ENCODE measurements around the gene SNX30.

- TF ChIP-seq EZH2 (IDR thresholded peaks at IDR 0.05) (no peak), POLR2A (IDR thresholded peaks at IDR 0.05; ENCODE audit: borderline replicate concordance, extremely low read depth, insufficient read depth, insufficient read length) (no peak), CTCF (IDR thresholded peaks at IDR 0.05 in 2 of 3, conservative IDR thresholded peaks at IDR 0.05 in 1 of 3; ENCODE audit: borderline replicate concordance in 1 of 3, insufficient read depth in 1 of 3, low read depth in 2 of 3, low read length in 2 of 3) (no peak), RAD21 (IDR thresholded peaks at IDR 0.05; ENCODE audit: low read depth) (no peak), TCF7L2 (IDR thresholded peaks at IDR 0.05; ENCODE audit: borderline replicate concordance, extremely low read depth, insufficient read depth, insufficient read length) (no peak), MAX (IDR thresholded peaks at IDR 0.05) (no peak), EZH2phosphoT487 (IDR thresholded peaks at IDR 0.05; ENCODE audit: borderline replicate concordance) (no peak)
These were observed 15.7 kb upstream of the SNX30 start for GRCh38 chr9:112734892-112735291.
